Spleen (tissue), 11 donors: ENCODE results near the gene SYCN. TPM values are rescaled to one million over a fixed set of nuclear protein-coding genes. Genes with fewer than 3 reads are reported as not detected.

Experiments
- DNase-seq: peaks from one replicate; pipeline ENCODE4 v3.0.0-alpha.2; 2020
- H3K27ac ChIP-seq, 8 donors: fragments of 200-600 bp; sonication (generic) in 7 of 8; 1 replicate in 4 of 8; 2 replicates in 4 of 8; pipeline versions ENCODE4 v1.5.0 to v1.8.0; 2016 to 2021; ENCODE audit warnings: inconsistent platforms in 4 of 8, mild to moderate bottlenecking in 4 of 8, moderate library complexity in 1 of 8
- H3K27me3 ChIP-seq, 7 donors: fragments of 200-600 bp; sonication (generic) in 6 of 7; replicated peaks in 1 of 7; 1 replicate in 4 of 7; 2 replicates in 3 of 7; pipeline versions ENCODE4 v1.5.0 to v1.8.0; 2016 to 2021; ENCODE audit warnings: inconsistent platforms in 3 of 7, mild to moderate bottlenecking in 1 of 7
- H3K36me3 ChIP-seq, 6 donors: fragments of 200-600 bp; sonication (generic) in 5 of 6; 1 replicate in 4 of 6; 2 replicates in 2 of 6; pipeline versions ENCODE4 v1.5.0 to v1.8.0; 2016 to 2021; ENCODE audit warnings: inconsistent platforms in 2 of 6
- H3K4me1 ChIP-seq, 6 donors: fragments of 200-600 bp; sonication (generic) in 5 of 6; 1 replicate in 3 of 6; 2 replicates in 3 of 6; pipeline versions ENCODE4 v1.5.0 to v1.8.0; 2016 to 2021; ENCODE audit warnings: inconsistent platforms in 3 of 6
- H3K4me3 ChIP-seq, 8 donors: fragments of 200-600 bp; sonication (generic) in 7 of 8; 1 replicate in 4 of 8; 2 replicates in 4 of 8; pipeline versions ENCODE4 v1.5.0 to v1.8.0; 2016 to 2021; ENCODE audit warnings: inconsistent platforms in 4 of 8, mild to moderate bottlenecking in 4 of 8, moderate library complexity in 2 of 8
- H3K9me3 ChIP-seq, 8 donors: fragments of 200-600 bp; sonication (generic) in 7 of 8; 1 replicate in 4 of 8; 2 replicates in 4 of 8; pipeline versions ENCODE4 v1.5.0 to v1.8.0; 2016 to 2021; ENCODE audit warnings: inconsistent platforms in 4 of 8
- CTCF ChIP-seq, 11 experiments: fragments of 200-600 bp in 7 of 11; fragments of 450-650 bp in 4 of 11; sonication (generic) in 4 of 11; IDR thresholded peaks in 8 of 11; conservative IDR thresholded peaks in 3 of 11; 1 replicate in 7 of 11; 2 replicates in 4 of 11; pipeline versions ENCODE4 v1.4.0 to v1.8.0; 2016 to 2021; ENCODE audit warnings: antibody characterized with exemption in 11 of 11, inconsistent platforms in 4 of 11, mild to moderate bottlenecking in 1 of 11
- POLR2A ChIP-seq, 3 donors: fragments of 450-650 bp; IDR thresholded peaks; one replicate each; pipeline ENCODE4 v1.5.1; 2017; ENCODE audit warnings: antibody characterized with exemption in 3 of 3, mild to moderate bottlenecking in 1 of 3
- POLR2AphosphoS5 ChIP-seq, 3 donors: sonication (generic); formaldehyde crosslinking; IDR thresholded peaks; one replicate each; pipeline ENCODE4 v1.5.1; 2017; ENCODE audit warnings: antibody characterized with exemption in 3 of 3
- WGBS, 5 donors: extraction: QIAGEN DNeasy Blood & Tissue Kit in 3 of 5; methylation state at CpG; one replicate each; pipeline versions ENCODE4 v1.1.5 to v1.1.7; 2013 to 2018; 5-methylcytosine and 5-hydroxymethylcytosine counted together
- intact Hi-C: fragments of 100-400 bp; cut with DNase I; formaldehyde crosslinking; loops from one replicate; pipeline ENCODE4 v1.15.0; 2023; ENCODE audit warnings: low total_unique reads
- polyA plus RNA-seq, 3 donors: library from polyadenylated mRNA; stranded (reverse); fragments of 200-250 nt; gene quantifications; one replicate each; pipeline ENCODE4 v1.2.1, GENCODE V29; 2013
- total RNA-seq, 7 donors: library from RNA; depleted of rRNA in 3 of 7; stranded (reverse); fragments of >200 nt in 3 of 7; fragmentation: NEBNext Ultra II Directional in 4 of 7; extraction: Animal tissue kit (Norgen Biotek cat#: 25700) in 4 of 7; gene quantifications; one replicate each; pipeline versions ENCODE4 v1.1.0 to v1.2.1, GENCODE V29; 2016 to 2021
- donor health status: healthy with polysubstance abuse.
- donor health status: DM: no; HTN: no; CAD: no; lungs with moderate emphysema.
- donor health status: DM: no; HTN: no; CAD: no.
- donor health status: Bipolar disorder and iron deficiency.
- donor health status: healthy.
- donor health status: DM: no; HTN: no; CAD: no.
- donor health status: DM: yes; HTN: yes; CAD: no.

SYCN gene
- total and polyA plus RNA-seq, 10 donors: not detected

- no peaks in the 10 kb centered on the region for H3K36me3 ChIP-seq
- peaks cover 0 to 28% (median 0%) of the 10 kb centered on the region in 7 donors for H3K27me3 ChIP-seq
- H3K4me3 ChIP-seq: no peak overlapping the region
- H3K9me3 ChIP-seq: no peaks in the 10 kb centered on the region
- no peak overlapping the region for H3K27ac ChIP-seq
- H3K4me1 ChIP-seq: peaks cover 0 to 2% (median 0%) of the 10 kb centered on the region in 6 donors
- DNase-seq: no peak
- intact Hi-C loops: loop anchor here (10.0 kb wide), 1 partner anchor 62 kb away; the partner anchor contains the start of gene PAK4
- WGBS, 5 donors: 85 to 96% (median 93%) methylated on average over 8 of the region's 8 CpGs
- TF ChIP-seq POLR2AphosphoS5 (IDR thresholded peaks at IDR 0.05): no peak
- TF ChIP-seq POLR2A (IDR thresholded peaks at IDR 0.05): no peak
- no peak for TF ChIP-seq CTCF (IDR thresholded peaks at IDR 0.05 in 8 of 11, conservative IDR thresholded peaks at IDR 0.05 in 3 of 11)
Measured at GRCh38 chr19:39186391-39186790, 17.7 kb downstream of the SYCN start.

GRCh38 chr19:39183104-39183503, 21.0 kb downstream of the SYCN start:
- no peak for DNase-seq
- WGBS, 5 donors: 87 to 94% (median 88%) methylated on average over 8 of the region's 8 CpGs
- intact Hi-C loops: loop anchor here (10.0 kb wide), 1 partner anchor 58 kb away; the partner anchor contains the start of gene PAK4
- Histone ChIP-seq H3K9me3 (no peaks in the 10 kb centered on the region), H3K27me3 (peaks cover 0 to 8% (median 0%) of the 10 kb centered on the region in 7 donors), H3K36me3 (peaks cover 0 to 32% (median 17%) of the 10 kb centered on the region in 6 donors), H3K4me1 (peaks cover 0 to 2% (median 0%) of the 10 kb centered on the region in 6 donors), H3K27ac (no peak overlapping the region), H3K4me3 (no peak overlapping the region)
- TF ChIP-seq POLR2A (IDR thresholded peaks at IDR 0.05) (no peak), POLR2AphosphoS5 (IDR thresholded peaks at IDR 0.05) (no peak), CTCF (IDR thresholded peaks at IDR 0.05 in 8 of 11, conservative IDR thresholded peaks at IDR 0.05 in 3 of 11) (no peak)

- Histone ChIP-seq H3K9me3 (no peaks in the 10 kb centered on the region), H3K4me1 (no peaks in the 10 kb centered on the region), H3K27ac (no peak overlapping the region), H3K36me3 (peaks cover 0 to 41% (median 27%) of the 10 kb centered on the region in 6 donors), H3K4me3 (no peak overlapping the region), H3K27me3 (no peaks in the 10 kb centered on the region)
- no peak for DNase-seq
- TF ChIP-seq POLR2A (IDR thresholded peaks at IDR 0.05): no peak
- TF ChIP-seq POLR2AphosphoS5 (IDR thresholded peaks at IDR 0.05): no peak
- TF ChIP-seq CTCF (IDR thresholded peaks at IDR 0.05 in 8 of 11, conservative IDR thresholded peaks at IDR 0.05 in 3 of 11): no peak
- WGBS, 5 donors: 85 to 92% (median 88%) methylated on average over 4 of the region's 4 CpGs
- intact Hi-C loops: loop anchor here (10.0 kb wide), 1 partner anchor 57 kb away; the partner anchor contains the start of gene PAK4
Measured at GRCh38 chr19:39182174-39182505, 21.9 kb downstream of the SYCN start.

GRCh38 chr19:39181500-39182173, 22.4 kb downstream of the SYCN start:
- DNase-seq: no peak
- no peaks in the 10 kb centered on the region for H3K27me3 ChIP-seq
- H3K4me3 ChIP-seq: no peak overlapping the region
- intact Hi-C loops: loop anchor here (10.0 kb wide), 1 partner anchor 57 kb away; the partner anchor contains the start of gene PAK4
- H3K9me3 ChIP-seq: no peaks in the 10 kb centered on the region
- no peak for TF ChIP-seq POLR2AphosphoS5 (IDR thresholded peaks at IDR 0.05)
- TF ChIP-seq CTCF (IDR thresholded peaks at IDR 0.05 in 8 of 11, conservative IDR thresholded peaks at IDR 0.05 in 3 of 11): no peak
- TF ChIP-seq POLR2A (IDR thresholded peaks at IDR 0.05): no peak
- WGBS, 5 donors: 87 to 93% (median 91%) methylated on average over 10 to 21 of the region's 21 CpGs
- H3K36me3 ChIP-seq: peaks cover 0 to 46% (median 31%) of the 10 kb centered on the region in 6 donors
- no peak overlapping the region for H3K27ac ChIP-seq
- H3K4me1 ChIP-seq: no peaks in the 10 kb centered on the region
